Uterus (tissue), 2 donors: ENCODE results near the gene REV3L.

ENCODE experiments used
- POLR2A ChIP-seq, 2 donors: fragments of 450-650 bp; IDR thresholded peaks; one replicate each; pipeline ENCODE4 v1.6.1; 2016; ENCODE audit warnings: antibody characterized with exemption in 2 of 2, mild to moderate bottlenecking in 1 of 2, moderate library complexity in 1 of 2
- TF ChIP-seq, protein P1 (sequence below), 4 experiments: fragments of 200-600 bp in 2 of 4; fragments of 450-650 bp in 2 of 4; sonication (generic) in 2 of 4; IDR thresholded peaks; one replicate each; pipeline ENCODE4 v1.5.1; 2016 to 2019; ENCODE audit warnings: antibody characterized with exemption in 4 of 4, mild to moderate bottlenecking in 2 of 4, moderate library complexity in 1 of 4

DNA sequence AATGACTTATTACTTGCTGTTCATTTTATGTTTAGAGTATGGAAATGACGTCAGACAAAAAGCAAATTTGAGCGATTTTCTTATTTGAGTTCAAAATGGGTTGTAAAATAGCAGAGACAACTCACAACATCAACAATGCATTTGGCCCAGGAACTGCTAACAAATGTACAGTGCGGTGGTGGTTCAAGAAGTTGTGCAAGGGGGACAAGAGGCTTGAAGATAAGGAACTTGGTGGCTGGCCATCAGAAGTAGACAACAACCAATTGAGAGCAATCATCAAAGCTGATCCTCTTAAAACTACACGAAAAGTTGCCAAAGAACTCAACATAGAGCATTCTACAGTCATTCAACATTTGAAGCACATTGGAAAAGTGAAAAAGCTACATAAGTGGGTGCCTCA, 43.8 kb downstream of the REV3L start:
- TF ChIP-seq, protein P1, sequence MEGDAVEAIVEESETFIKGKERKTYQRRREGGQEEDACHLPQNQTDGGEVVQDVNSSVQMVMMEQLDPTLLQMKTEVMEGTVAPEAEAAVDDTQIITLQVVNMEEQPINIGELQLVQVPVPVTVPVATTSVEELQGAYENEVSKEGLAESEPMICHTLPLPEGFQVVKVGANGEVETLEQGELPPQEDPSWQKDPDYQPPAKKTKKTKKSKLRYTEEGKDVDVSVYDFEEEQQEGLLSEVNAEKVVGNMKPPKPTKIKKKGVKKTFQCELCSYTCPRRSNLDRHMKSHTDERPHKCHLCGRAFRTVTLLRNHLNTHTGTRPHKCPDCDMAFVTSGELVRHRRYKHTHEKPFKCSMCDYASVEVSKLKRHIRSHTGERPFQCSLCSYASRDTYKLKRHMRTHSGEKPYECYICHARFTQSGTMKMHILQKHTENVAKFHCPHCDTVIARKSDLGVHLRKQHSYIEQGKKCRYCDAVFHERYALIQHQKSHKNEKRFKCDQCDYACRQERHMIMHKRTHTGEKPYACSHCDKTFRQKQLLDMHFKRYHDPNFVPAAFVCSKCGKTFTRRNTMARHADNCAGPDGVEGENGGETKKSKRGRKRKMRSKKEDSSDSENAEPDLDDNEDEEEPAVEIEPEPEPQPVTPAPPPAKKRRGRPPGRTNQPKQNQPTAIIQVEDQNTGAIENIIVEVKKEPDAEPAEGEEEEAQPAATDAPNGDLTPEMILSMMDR (IDR thresholded peaks at IDR 0.05), result no peak
- no peak for TF ChIP-seq POLR2A (IDR thresholded peaks at IDR 0.05)
